HG03280 (cell line): Measurements from ENCODE around the gene APCDD1L.
"Not testable (repeated sequence)": the region's sequence is repeated elsewhere in the genome, so short reads cannot be mapped to it uniquely, and the experiment has no call there.

Source experiments
- ATAC-seq: cut with Tn5 transposase; IDR thresholded peaks from one replicate; pipeline ENCODE4 v1.9.1; 2021; ENCODE audit warnings: mild to moderate bottlenecking, moderate library complexity; ENCODE audit not compliant: unreplicated experiment

The APCDD1L gene

GRCh38 chr20:58420798-58421496, 94.3 kb downstream of the APCDD1L start:
- no peak for ATAC-seq

GRCh38 chr20:58418949-58419748, 96.0 kb downstream of the APCDD1L start:
- ATAC-seq, result no peak

GRCh38 chr20:58417438-58417837, 97.8 kb downstream of the APCDD1L start:
- no peak for ATAC-seq

- ATAC-seq, result no peak
Measured at GRCh38 chr20:58416835-58417234, 98.4 kb downstream of the APCDD1L start.

- ATAC-seq, result no peak
Measured at GRCh38 chr20:58416057-58416456, 99.1 kb downstream of the APCDD1L start.

- not testable (repeated sequence) for ATAC-seq
Measured at GRCh38 chr20:58414786-58415185, 100.4 kb downstream of the APCDD1L start.

- ATAC-seq, result not testable (repeated sequence)
Measured at GRCh38 chr20:58414216-58414615, 101.0 kb downstream of the APCDD1L start.
